ENCODE data around the gene ARHGAP9.

- TF ChIP-seq CTCF (conservative IDR thresholded peaks at IDR 0.05) (no peak), ZFX (IDR thresholded peaks at IDR 0.05) (no peak)
Observed at GRCh38 chr12:57514720-57515407, 35.2 kb upstream of the ARHGAP9 start.
